Suprapubic skin (tissue), 4 donors: Measurements from ENCODE around the gene CLCNKA.

Experiments
- CTCF ChIP-seq, 2 donors: fragments of 200-600 bp in 1 of 2; fragments of 450-650 bp in 1 of 2; sonication (generic) in 1 of 2; IDR thresholded peaks; one replicate each; pipeline ENCODE4 v1.5.1; 2016 to 2019; ENCODE audit warnings: antibody characterized with exemption in 2 of 2, mild to moderate bottlenecking in 1 of 2, moderate library complexity in 1 of 2
- POLR2A ChIP-seq, 2 donors: fragments of 450-650 bp; IDR thresholded peaks; one replicate each; pipeline ENCODE4 v1.6.1; 2017; ENCODE audit warnings: antibody characterized with exemption in 2 of 2, mild to moderate bottlenecking in 2 of 2, moderate library complexity in 2 of 2
- POLR2AphosphoS5 ChIP-seq, 3 donors: sonication (generic); formaldehyde crosslinking; IDR thresholded peaks; one replicate each; pipeline ENCODE4 v1.6.1; 2017; ENCODE audit warnings: antibody characterized with exemption in 3 of 3

- TF ChIP-seq CTCF (IDR thresholded peaks at IDR 0.05): no peak
- no peak for TF ChIP-seq POLR2AphosphoS5 (IDR thresholded peaks at IDR 0.05)
- TF ChIP-seq POLR2A (IDR thresholded peaks at IDR 0.05): no peak
Observed at GRCh38 chr1:16007671-16008341, 14.0 kb upstream of the CLCNKA start.
